GM23338 (cell line): Measurements from ENCODE around the gene ZNF256. TPM values are rescaled to one million over a fixed set of nuclear protein-coding genes. Genes with fewer than 3 reads are reported as not detected.

Source experiments
- ATAC-seq: fragments of 200-7000 bp; cut with Tn5 transposase; 3 replicates; pipeline ENCODE4 v1.9.1; 2020
- DNase-seq: peaks from one replicate; pipeline ENCODE4 v3.0.0-alpha.2; 2015; ENCODE audit warnings: low spot score
- H2AFZ ChIP-seq: fragments of 200-600 bp; sonication (generic); 2 replicates; pipeline ENCODE4 v1.8.0; 2016; ENCODE audit warnings: antibody characterized with exemption, mild to moderate bottlenecking, moderate library complexity
- H3F3A ChIP-seq: fragments of 200-600 bp; sonication (generic); replicated peaks from 2 replicates; pipeline ENCODE4 v1.8.0; 2017; ENCODE audit warnings: antibody characterized with exemption, mixed run types, low read depth
- H3K27ac ChIP-seq: fragments of 200-600 bp; sonication (generic); 2 replicates; pipeline ENCODE4 v1.6.1; 2016; ENCODE audit warnings: low read depth
- H3K27me3 ChIP-seq: fragments of 200-600 bp; sonication (generic); 2 replicates; pipeline ENCODE4 v1.8.0; 2016; ENCODE audit warnings: mild to moderate bottlenecking, mixed run types, moderate library complexity; ENCODE audit not compliant: insufficient read depth
- H3K36me3 ChIP-seq: fragments of 200-600 bp; sonication (generic); 2 replicates; pipeline ENCODE4 v1.8.0; 2016; ENCODE audit warnings: mild to moderate bottlenecking; ENCODE audit not compliant: insufficient read depth
- H3K4me1 ChIP-seq: fragments of 200-600 bp; sonication (generic); 2 replicates; pipeline ENCODE4 v1.8.0; 2016; ENCODE audit warnings: mild to moderate bottlenecking, moderate library complexity; ENCODE audit not compliant: insufficient read depth
- H3K4me2 ChIP-seq: fragments of 200-600 bp; sonication (generic); 2 replicates; pipeline ENCODE4 v1.7.1; 2017; ENCODE audit warnings: mixed run types
- H3K4me3 ChIP-seq: fragments of 200-600 bp; sonication (generic); 2 replicates; pipeline ENCODE4 v1.6.1; 2016; ENCODE audit warnings: mixed run types
- H3K79me2 ChIP-seq: fragments of 200-600 bp; sonication (generic); replicated peaks from 2 replicates; pipeline ENCODE4 v1.8.0; 2017; ENCODE audit warnings: mild to moderate bottlenecking; ENCODE audit not compliant: insufficient read depth
- H3K9me2 ChIP-seq: fragments of 200-600 bp; sonication (generic); 2 replicates; pipeline ENCODE4 v1.8.0; 2017; ENCODE audit not compliant: insufficient read depth
- H4K20me1 ChIP-seq: fragments of 200-600 bp; sonication (generic); replicated peaks from 2 replicates; pipeline ENCODE4 v1.8.0; 2017; ENCODE audit warnings: mild to moderate bottlenecking; ENCODE audit not compliant: insufficient read depth
- H3K27ac Mint-ChIP-seq: 2 replicates; pipeline ENCODE4 v1.8.0; 2020; ENCODE audit warnings: inconsistent platforms, mild to moderate bottlenecking, moderate library complexity, mixed read lengths
- H3K27me3 Mint-ChIP-seq: 3 replicates; pipeline ENCODE4 v1.8.0; 2022; ENCODE audit warnings: low read depth, mild to moderate bottlenecking, moderate library complexity, mixed read lengths, inconsistent platforms; ENCODE audit not compliant: insufficient read depth, poor library complexity
- H3K36me3 Mint-ChIP-seq: 3 replicates; pipeline ENCODE4 v1.8.0; 2021; ENCODE audit warnings: low read depth, mild to moderate bottlenecking, inconsistent platforms, moderate library complexity, mixed read lengths
- H3K4me1 Mint-ChIP-seq: 3 replicates; pipeline ENCODE4 v1.8.0; 2020; ENCODE audit warnings: mild to moderate bottlenecking, inconsistent platforms, mixed read lengths
- H3K4me3 Mint-ChIP-seq: 3 replicates; pipeline ENCODE4 v1.8.0; 2021; ENCODE audit warnings: moderate library complexity, mild to moderate bottlenecking, inconsistent platforms, mixed read lengths
- H3K9me3 Mint-ChIP-seq: 3 replicates; pipeline ENCODE4 v1.8.0; 2020; ENCODE audit warnings: moderate library complexity, mild to moderate bottlenecking, inconsistent platforms, mixed read lengths
- CREB1 ChIP-seq: fragments of 250-450 bp; sonication (Bioruptor Pico); IDR thresholded peaks from 2 replicates; pipeline ENCODE4 v1.5.0; 2020; ENCODE audit warnings: low read depth, mild to moderate bottlenecking, moderate library complexity
- EZH2 ChIP-seq: fragments of 200-600 bp; sonication (generic); IDR thresholded peaks from one replicate; pipeline ENCODE4 v1.8.0; 2017; ENCODE audit warnings: antibody characterized with exemption, mild to moderate bottlenecking, low read depth; ENCODE audit not compliant: unreplicated experiment
- EZH2phosphoT487 ChIP-seq: fragments of 200-600 bp; sonication (generic); IDR thresholded peaks from one replicate; pipeline ENCODE4 v1.8.1; 2018; ENCODE audit warnings: antibody characterized with exemption; ENCODE audit not compliant: unreplicated experiment
- JUNB ChIP-seq: IDR thresholded peaks from one replicate; pipeline ENCODE4 v1.6.1; 2016; ENCODE audit warnings: antibody characterized with exemption; ENCODE audit not compliant: unreplicated experiment
- NANOG ChIP-seq: IDR thresholded peaks from 2 replicates; pipeline ENCODE4 v1.6.1; 2016; ENCODE audit warnings: antibody characterized with exemption, borderline replicate concordance
- STAT1 ChIP-seq: IDR thresholded peaks from one replicate; pipeline ENCODE4 v1.6.1; 2016; ENCODE audit warnings: antibody characterized with exemption; ENCODE audit not compliant: unreplicated experiment
- ZNF331 ChIP-seq: fragments of 250-450 bp; sonication (Bioruptor Pico); IDR thresholded peaks from 2 replicates; pipeline ENCODE4 v1.5.0; 2020; ENCODE audit warnings: low read depth, mild to moderate bottlenecking, moderate library complexity
- polyA plus RNA-seq: library from polyadenylated mRNA; unstranded; fragments of >200 nt; fragmentation: Nextera tagmentation; extraction: Ambion mirVana; gene quantifications from 2 replicates; pipeline ENCODE4 v1.2.1, GENCODE V29; 2016
- total RNA-seq: library from RNA; depleted of rRNA; stranded (reverse); fragments of >200 nt; shearing (Covaris generic); gene quantifications from 2 replicates; pipeline ENCODE4 v1.2.3, GENCODE V29; 2014
- TF ChIP-seq, protein P1 (sequence below): IDR thresholded peaks from one replicate; pipeline ENCODE4 v1.6.1; 2018; ENCODE audit warnings: antibody characterized with exemption; ENCODE audit not compliant: unreplicated experiment
- TF ChIP-seq, protein P2 (sequence below): fragments of 250-450 bp; sonication (Bioruptor Pico); IDR thresholded peaks from 2 replicates; pipeline ENCODE4 v1.5.0; 2020; ENCODE audit warnings: mild to moderate bottlenecking, moderate library complexity
- TF ChIP-seq, protein P3 (sequence below), 2 experiments: fragments of 200-600 bp in 1 of 2; sonication (generic) in 1 of 2; conservative IDR thresholded peaks; 2 replicates each; pipeline versions ENCODE4 v1.5.1 to v1.6.1; 2016 to 2017; ENCODE audit warnings: antibody characterized with exemption in 2 of 2, low read depth in 2 of 2, mild to moderate bottlenecking in 2 of 2, moderate library complexity in 1 of 2

The ZNF256 gene
- total and polyA plus RNA-seq, 2 experiments from 2014 or later, result 8.8 to 16.2 TPM

GRCh38 chr19:57964761-57965160 is 17.3 kb upstream of the ZNF256 start (continued):
- TF ChIP-seq, protein P1, sequence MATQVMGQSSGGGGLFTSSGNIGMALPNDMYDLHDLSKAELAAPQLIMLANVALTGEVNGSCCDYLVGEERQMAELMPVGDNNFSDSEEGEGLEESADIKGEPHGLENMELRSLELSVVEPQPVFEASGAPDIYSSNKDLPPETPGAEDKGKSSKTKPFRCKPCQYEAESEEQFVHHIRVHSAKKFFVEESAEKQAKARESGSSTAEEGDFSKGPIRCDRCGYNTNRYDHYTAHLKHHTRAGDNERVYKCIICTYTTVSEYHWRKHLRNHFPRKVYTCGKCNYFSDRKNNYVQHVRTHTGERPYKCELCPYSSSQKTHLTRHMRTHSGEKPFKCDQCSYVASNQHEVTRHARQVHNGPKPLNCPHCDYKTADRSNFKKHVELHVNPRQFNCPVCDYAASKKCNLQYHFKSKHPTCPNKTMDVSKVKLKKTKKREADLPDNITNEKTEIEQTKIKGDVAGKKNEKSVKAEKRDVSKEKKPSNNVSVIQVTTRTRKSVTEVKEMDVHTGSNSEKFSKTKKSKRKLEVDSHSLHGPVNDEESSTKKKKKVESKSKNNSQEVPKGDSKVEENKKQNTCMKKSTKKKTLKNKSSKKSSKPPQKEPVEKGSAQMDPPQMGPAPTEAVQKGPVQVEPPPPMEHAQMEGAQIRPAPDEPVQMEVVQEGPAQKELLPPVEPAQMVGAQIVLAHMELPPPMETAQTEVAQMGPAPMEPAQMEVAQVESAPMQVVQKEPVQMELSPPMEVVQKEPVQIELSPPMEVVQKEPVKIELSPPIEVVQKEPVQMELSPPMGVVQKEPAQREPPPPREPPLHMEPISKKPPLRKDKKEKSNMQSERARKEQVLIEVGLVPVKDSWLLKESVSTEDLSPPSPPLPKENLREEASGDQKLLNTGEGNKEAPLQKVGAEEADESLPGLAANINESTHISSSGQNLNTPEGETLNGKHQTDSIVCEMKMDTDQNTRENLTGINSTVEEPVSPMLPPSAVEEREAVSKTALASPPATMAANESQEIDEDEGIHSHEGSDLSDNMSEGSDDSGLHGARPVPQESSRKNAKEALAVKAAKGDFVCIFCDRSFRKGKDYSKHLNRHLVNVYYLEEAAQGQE, result no peak
- TF ChIP-seq EZH2 (no peak), JUNB (no peak), ZNF331 (CRISPR knock-in tag) (no peak), CREB1 (CRISPR knock-in tag) (no peak), NANOG (no peak), EZH2phosphoT487 (no peak)

DNA sequence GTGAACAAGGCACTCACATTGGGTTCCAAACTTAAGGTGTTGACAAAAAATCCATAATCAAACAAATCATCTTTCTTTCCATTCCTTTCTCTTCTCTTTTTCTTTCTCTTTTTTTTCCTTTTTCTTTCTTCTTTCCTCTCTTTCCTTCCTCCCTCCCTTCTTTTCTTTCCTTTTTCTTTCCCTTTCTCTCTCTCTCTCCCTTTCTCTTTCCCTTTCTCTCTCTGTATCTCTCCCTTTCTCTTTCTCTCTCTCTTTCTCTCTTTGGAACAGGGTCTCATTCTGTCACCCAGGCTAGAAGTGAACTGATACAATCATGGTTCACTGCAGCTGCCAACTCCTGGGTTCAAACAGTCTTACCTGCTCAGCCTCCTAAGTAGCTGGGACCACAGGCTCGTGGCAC is 14.3 kb upstream of the ZNF256 start:
- no peak overlapping the region for H3K4me3 Mint-ChIP-seq
- H3K9me3 Mint-ChIP-seq, result peaks cover 80% of the 10 kb centered on the region
- Histone ChIP-seq H3F3A (no peaks in the 10 kb centered on the region), H3K27me3 (no peaks in the 10 kb centered on the region), H3K4me2 (no peak overlapping the region), H3K79me2 (no peaks in the 10 kb centered on the region), H3K36me3 (no peaks in the 10 kb centered on the region), H3K9me2 (no peaks in the 10 kb centered on the region), H3K4me1 (no peaks in the 10 kb centered on the region), H4K20me1 (no peaks in the 10 kb centered on the region), H3K27ac (no peak overlapping the region), H3K4me3 (no peak overlapping the region), H2AFZ (no peak overlapping the region)
- H3K4me1 Mint-ChIP-seq, result no peaks in the 10 kb centered on the region
- H3K27me3 Mint-ChIP-seq, result peaks cover 4% of the 10 kb centered on the region
- H3K27ac Mint-ChIP-seq, result no peak overlapping the region
- DNase-seq (no peak), ATAC-seq (no peak)
- peaks cover 26% of the 10 kb centered on the region for H3K36me3 Mint-ChIP-seq
- TF ChIP-seq, protein P1, result no peak
- TF ChIP-seq, protein P2, sequence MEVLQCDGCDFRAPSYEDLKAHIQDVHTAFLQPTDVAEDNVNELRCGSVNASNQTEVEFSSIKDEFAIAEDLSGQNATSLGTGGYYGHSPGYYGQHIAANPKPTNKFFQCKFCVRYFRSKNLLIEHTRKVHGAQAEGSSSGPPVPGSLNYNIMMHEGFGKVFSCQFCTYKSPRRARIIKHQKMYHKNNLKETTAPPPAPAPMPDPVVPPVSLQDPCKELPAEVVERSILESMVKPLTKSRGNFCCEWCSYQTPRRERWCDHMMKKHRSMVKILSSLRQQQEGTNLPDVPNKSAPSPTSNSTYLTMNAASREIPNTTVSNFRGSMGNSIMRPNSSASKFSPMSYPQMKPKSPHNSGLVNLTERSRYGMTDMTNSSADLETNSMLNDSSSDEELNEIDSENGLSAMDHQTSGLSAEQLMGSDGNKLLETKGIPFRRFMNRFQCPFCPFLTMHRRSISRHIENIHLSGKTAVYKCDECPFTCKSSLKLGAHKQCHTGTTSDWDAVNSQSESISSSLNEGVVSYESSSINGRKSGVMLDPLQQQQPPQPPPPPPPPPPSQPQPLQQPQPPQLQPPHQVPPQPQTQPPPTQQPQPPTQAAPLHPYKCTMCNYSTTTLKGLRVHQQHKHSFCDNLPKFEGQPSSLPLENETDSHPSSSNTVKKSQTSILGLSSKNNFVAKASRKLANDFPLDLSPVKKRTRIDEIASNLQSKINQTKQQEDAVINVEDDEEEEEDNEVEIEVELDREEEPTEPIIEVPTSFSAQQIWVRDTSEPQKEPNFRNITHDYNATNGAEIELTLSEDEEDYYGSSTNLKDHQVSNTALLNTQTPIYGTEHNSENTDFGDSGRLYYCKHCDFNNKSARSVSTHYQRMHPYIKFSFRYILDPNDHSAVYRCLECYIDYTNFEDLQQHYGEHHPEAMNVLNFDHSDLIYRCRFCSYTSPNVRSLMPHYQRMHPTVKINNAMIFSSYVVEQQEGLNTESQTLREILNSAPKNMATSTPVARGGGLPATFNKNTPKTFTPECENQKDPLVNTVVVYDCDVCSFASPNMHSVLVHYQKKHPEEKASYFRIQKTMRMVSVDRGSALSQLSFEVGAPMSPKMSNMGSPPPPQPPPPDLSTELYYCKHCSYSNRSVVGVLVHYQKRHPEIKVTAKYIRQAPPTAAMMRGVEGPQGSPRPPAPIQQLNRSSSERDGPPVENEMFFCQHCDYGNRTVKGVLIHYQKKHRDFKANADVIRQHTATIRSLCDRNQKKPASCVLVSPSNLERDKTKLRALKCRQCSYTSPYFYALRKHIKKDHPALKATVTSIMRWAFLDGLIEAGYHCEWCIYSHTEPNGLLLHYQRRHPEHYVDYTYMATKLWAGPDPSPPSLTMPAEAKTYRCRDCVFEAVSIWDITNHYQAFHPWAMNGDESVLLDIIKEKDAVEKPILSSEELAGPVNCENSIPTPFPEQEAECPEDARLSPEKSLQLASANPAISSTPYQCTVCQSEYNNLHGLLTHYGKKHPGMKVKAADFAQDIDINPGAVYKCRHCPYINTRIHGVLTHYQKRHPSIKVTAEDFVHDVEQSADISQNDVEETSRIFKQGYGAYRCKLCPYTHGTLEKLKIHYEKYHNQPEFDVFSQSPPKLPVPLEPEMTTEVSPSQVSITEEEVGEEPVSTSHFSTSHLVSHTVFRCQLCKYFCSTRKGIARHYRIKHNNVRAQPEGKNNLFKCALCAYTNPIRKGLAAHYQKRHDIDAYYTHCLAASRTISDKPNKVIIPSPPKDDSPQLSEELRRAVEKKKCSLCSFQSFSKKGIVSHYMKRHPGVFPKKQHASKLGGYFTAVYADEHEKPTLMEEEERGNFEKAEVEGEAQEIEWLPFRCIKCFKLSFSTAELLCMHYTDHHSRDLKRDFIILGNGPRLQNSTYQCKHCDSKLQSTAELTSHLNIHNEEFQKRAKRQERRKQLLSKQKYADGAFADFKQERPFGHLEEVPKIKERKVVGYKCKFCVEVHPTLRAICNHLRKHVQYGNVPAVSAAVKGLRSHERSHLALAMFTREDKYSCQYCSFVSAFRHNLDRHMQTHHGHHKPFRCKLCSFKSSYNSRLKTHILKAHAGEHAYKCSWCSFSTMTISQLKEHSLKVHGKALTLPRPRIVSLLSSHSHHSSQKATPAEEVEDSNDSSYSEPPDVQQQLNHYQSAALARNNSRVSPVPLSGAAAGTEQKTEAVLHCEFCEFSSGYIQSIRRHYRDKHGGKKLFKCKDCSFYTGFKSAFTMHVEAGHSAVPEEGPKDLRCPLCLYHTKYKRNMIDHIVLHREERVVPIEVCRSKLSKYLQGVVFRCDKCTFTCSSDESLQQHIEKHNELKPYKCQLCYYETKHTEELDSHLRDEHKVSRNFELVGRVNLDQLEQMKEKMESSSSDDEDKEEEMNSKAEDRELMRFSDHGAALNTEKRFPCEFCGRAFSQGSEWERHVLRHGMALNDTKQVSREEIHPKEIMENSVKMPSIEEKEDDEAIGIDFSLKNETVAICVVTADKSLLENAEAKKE (CRISPR knock-in tag), result no peak
- no peak for TF ChIP-seq EZH2
- no peak for TF ChIP-seq NANOG
- TF ChIP-seq, protein P3, sequence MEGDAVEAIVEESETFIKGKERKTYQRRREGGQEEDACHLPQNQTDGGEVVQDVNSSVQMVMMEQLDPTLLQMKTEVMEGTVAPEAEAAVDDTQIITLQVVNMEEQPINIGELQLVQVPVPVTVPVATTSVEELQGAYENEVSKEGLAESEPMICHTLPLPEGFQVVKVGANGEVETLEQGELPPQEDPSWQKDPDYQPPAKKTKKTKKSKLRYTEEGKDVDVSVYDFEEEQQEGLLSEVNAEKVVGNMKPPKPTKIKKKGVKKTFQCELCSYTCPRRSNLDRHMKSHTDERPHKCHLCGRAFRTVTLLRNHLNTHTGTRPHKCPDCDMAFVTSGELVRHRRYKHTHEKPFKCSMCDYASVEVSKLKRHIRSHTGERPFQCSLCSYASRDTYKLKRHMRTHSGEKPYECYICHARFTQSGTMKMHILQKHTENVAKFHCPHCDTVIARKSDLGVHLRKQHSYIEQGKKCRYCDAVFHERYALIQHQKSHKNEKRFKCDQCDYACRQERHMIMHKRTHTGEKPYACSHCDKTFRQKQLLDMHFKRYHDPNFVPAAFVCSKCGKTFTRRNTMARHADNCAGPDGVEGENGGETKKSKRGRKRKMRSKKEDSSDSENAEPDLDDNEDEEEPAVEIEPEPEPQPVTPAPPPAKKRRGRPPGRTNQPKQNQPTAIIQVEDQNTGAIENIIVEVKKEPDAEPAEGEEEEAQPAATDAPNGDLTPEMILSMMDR (conservative IDR thresholded peaks at IDR 0.05; ENCODE audit: low read depth in 2 of 2), result no peak
- TF ChIP-seq STAT1, result no peak
- no peak for TF ChIP-seq EZH2phosphoT487
